GM18870 (cell line): ENCODE measurements around the gene ADH4.
"Not testable (repeated sequence)": the region's sequence is repeated elsewhere in the genome, so short reads cannot be mapped to it uniquely, and the experiment has no call there.

Experiments used
- ATAC-seq: cut with Tn5 transposase; IDR thresholded peaks from one replicate; pipeline ENCODE4 v1.9.1; 2021; ENCODE audit warnings: moderate library complexity; ENCODE audit not compliant: unreplicated experiment

Gene ADH4

GRCh38 chr4:99084595-99084994, 59.5 kb downstream of the ADH4 start:
- no peak for ATAC-seq

- no peak for ATAC-seq
Measured at GRCh38 chr4:99082192-99082591, 61.9 kb downstream of the ADH4 start.

- not testable (repeated sequence) for ATAC-seq
Measured at GRCh38 chr4:99080869-99081268, 63.2 kb downstream of the ADH4 start.

- ATAC-seq, result no peak
Measured at GRCh38 chr4:99079625-99080295, 64.3 kb downstream of the ADH4 start.

DNA sequence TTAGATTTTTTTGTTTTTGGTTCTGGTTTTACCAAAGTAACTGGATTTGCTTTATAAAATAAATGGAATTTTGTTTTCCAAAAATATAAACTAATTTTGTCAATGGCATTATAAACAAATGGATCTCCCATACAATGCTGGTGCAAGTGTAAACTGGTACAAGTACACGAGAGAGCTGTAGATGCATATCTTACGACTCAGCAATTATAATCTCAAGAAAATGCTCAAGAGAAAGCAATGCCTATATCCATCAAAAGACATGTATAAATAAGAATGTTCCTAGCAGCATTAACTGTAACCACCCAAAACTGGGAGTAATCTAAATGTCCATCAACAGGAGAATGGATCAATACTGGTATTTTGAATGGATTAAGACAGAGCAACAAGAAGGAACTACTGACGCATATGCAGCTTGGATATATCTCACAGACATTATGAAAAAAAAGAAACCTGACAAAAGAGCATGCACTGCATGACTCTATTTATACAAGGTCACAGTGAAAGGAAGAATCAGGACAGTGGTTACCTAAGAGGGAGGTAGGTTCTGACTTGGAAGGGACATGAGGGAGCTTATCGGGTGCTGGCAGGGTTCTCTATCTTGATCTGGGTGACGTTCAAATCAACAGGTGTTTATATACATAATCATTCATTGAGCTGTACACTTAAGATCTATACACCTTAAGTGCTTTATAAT, 65.0 kb downstream of the ADH4 start:
- no peak for ATAC-seq

- no peak for ATAC-seq
Measured at GRCh38 chr4:99078336-99078735, 65.8 kb downstream of the ADH4 start.

GRCh38 chr4:99077177-99077576, 66.9 kb downstream of the ADH4 start:
- no peak for ATAC-seq

- no peak for ATAC-seq
Measured at GRCh38 chr4:99076292-99076976, 67.7 kb downstream of the ADH4 start.

- no peak for ATAC-seq
Measured at GRCh38 chr4:99074816-99075215, 69.3 kb downstream of the ADH4 start.
